ENCODE results near the gene TRPM3.

TRPM3 gene

GRCh38 chr9:71097671-71098070 is 23.8 kb downstream of the TRPM3 start:
- no peak for DNase-seq (ENCODE audit: low spot score)

- DNase-seq (ENCODE audit: low spot score), result no peak
Observed at GRCh38 chr9:71096421-71097108, 24.9 kb downstream of the TRPM3 start.

GRCh38 chr9:71094708-71095251 is 26.6 kb downstream of the TRPM3 start:
- no peak for DNase-seq (ENCODE audit: low spot score)

- no peak for DNase-seq (ENCODE audit: low spot score)
Observed at GRCh38 chr9:71090896-71091295, 30.5 kb downstream of the TRPM3 start.

- DNase-seq (ENCODE audit: low spot score), result no peak
Observed at GRCh38 chr9:71079451-71079850, 42.0 kb downstream of the TRPM3 start.

- DNase-seq (ENCODE audit: low spot score), result no peak
Observed at GRCh38 chr9:71076096-71076495, 45.3 kb downstream of the TRPM3 start.

GRCh38 chr9:71073494-71073893 is 47.9 kb downstream of the TRPM3 start:
- DNase-seq (ENCODE audit: low spot score), result no peak

GRCh38 chr9:71072587-71072986 is 48.8 kb downstream of the TRPM3 start:
- no peak for DNase-seq (ENCODE audit: low spot score)

GRCh38 chr9:71071633-71072032 is 49.8 kb downstream of the TRPM3 start:
- no peak for DNase-seq (ENCODE audit: low spot score)

- no peak for DNase-seq (ENCODE audit: low spot score)
Observed at GRCh38 chr9:71058660-71059059, 62.8 kb downstream of the TRPM3 start.

- DNase-seq (ENCODE audit: low spot score), result no peak
Observed at GRCh38 chr9:71052287-71052686, 69.1 kb downstream of the TRPM3 start.

GRCh38 chr9:71048280-71048679 is 73.1 kb downstream of the TRPM3 start:
- DNase-seq (ENCODE audit: low spot score), result no peak

- no peak for DNase-seq (ENCODE audit: low spot score)
Observed at GRCh38 chr9:71042448-71042990, 78.9 kb downstream of the TRPM3 start.

- DNase-seq (ENCODE audit: low spot score), result no peak
Observed at GRCh38 chr9:71037521-71037920, 83.9 kb downstream of the TRPM3 start.

GRCh38 chr9:71036501-71036900 is 84.9 kb downstream of the TRPM3 start:
- DNase-seq (ENCODE audit: low spot score), result no peak

- no peak for DNase-seq (ENCODE audit: low spot score)
Observed at GRCh38 chr9:71032779-71033178, 88.6 kb downstream of the TRPM3 start.

GRCh38 chr9:71025728-71026127 is 95.7 kb downstream of the TRPM3 start:
- DNase-seq (ENCODE audit: low spot score), result no peak

- no peak for DNase-seq (ENCODE audit: low spot score)
Observed at GRCh38 chr9:71025201-71025600, 96.2 kb downstream of the TRPM3 start.

GRCh38 chr9:71010258-71010657 is 111.2 kb downstream of the TRPM3 start:
- DNase-seq (ENCODE audit: low spot score), result no peak

- no peak for DNase-seq (ENCODE audit: low spot score)
Observed at GRCh38 chr9:71005456-71005855, 116.0 kb downstream of the TRPM3 start.

- no peak for DNase-seq (ENCODE audit: low spot score)
Observed at GRCh38 chr9:71004196-71004595, 117.2 kb downstream of the TRPM3 start.

- no peak for DNase-seq (ENCODE audit: low spot score)
Observed at GRCh38 chr9:71003346-71003745, 118.1 kb downstream of the TRPM3 start.

- no peak for DNase-seq (ENCODE audit: low spot score)
Observed at GRCh38 chr9:71001780-71002386, 119.5 kb downstream of the TRPM3 start.

Data from CD4-positive, alpha-beta T cell treated with Interleukin-15 for 4 hours (primary cell).